ENCODE results near the gene F8A3. TPM values are rescaled to one million over a fixed set of nuclear protein-coding genes. Genes with fewer than 3 reads are reported as not detected.
"Not testable (repeated sequence)": the region's sequence is repeated elsewhere in the genome, so short reads cannot be mapped to it uniquely, and the experiment has no call there.

F8A3 gene
- total RNA-seq: 10 to 100 TPM; 37.9 to 38.3 TPM

GRCh38 chrX:155458471-155458870 lies at the start of gene F8A3:
Gene F8A3, minus strand, starts transcription at chrX:155458620. Its CDS starts 20 bp downstream, at chrX:155458600.
- H3K9me3 Mint-ChIP-seq; H3K4me1 Mint-ChIP-seq; DNase-seq; POLR2A ChIA-PET; H3K4me3 Mint-ChIP-seq; H3K27me3 Mint-ChIP-seq; CTCF ChIA-PET; H3K36me3 Mint-ChIP-seq (ENCODE audit: low read depth); H3K27ac Mint-ChIP-seq: not testable (repeated sequence)

DNA sequence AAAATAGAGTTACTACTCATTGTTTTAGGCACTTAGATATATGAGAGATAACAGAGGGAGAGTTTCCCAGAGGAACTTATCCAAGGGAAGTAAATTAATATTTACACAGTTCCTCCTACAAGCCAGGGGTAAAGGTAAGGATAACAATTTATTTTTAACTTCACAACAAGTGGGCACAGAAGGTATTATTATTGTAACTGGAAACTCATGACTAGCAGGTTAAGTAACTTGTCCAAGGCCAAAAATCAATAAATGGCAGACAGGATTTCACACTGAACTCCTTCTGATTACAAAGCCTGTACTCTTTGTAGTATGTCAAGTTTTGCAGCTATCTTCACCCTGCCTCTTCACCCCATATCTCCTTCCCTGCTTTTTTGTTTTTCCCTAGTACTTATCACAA lies 46.9 kb upstream of the F8A3 start:
- Mint-ChIP-seq H3K4me1 (no peaks in the 10 kb centered on the region), H3K27me3 (no peaks in the 10 kb centered on the region), H3K36me3 (ENCODE audit: low read depth) (peaks cover 28% of the 10 kb centered on the region), H3K27ac (no peak overlapping the region), H3K4me3 (no peak overlapping the region), H3K9me3 (no peaks in the 10 kb centered on the region)
- ChIA-PET CTCF (no interaction called here), POLR2A (no interaction called here)
- no peak for DNase-seq

- H3K27ac Mint-ChIP-seq; POLR2A ChIA-PET; H3K36me3 Mint-ChIP-seq (ENCODE audit: low read depth); CTCF ChIA-PET; H3K9me3 Mint-ChIP-seq; DNase-seq; H3K27me3 Mint-ChIP-seq; H3K4me1 Mint-ChIP-seq; H3K4me3 Mint-ChIP-seq: not testable (repeated sequence)
Observed at GRCh38 chrX:155495134-155495533, 36.7 kb upstream of the F8A3 start.

GRCh38 chrX:155491421-155491820 lies 33.0 kb upstream of the F8A3 start:
- H3K36me3 Mint-ChIP-seq (ENCODE audit: low read depth); H3K4me3 Mint-ChIP-seq; H3K4me1 Mint-ChIP-seq; CTCF ChIA-PET; H3K27me3 Mint-ChIP-seq; H3K9me3 Mint-ChIP-seq; POLR2A ChIA-PET; DNase-seq; H3K27ac Mint-ChIP-seq: not testable (repeated sequence)

DNA sequence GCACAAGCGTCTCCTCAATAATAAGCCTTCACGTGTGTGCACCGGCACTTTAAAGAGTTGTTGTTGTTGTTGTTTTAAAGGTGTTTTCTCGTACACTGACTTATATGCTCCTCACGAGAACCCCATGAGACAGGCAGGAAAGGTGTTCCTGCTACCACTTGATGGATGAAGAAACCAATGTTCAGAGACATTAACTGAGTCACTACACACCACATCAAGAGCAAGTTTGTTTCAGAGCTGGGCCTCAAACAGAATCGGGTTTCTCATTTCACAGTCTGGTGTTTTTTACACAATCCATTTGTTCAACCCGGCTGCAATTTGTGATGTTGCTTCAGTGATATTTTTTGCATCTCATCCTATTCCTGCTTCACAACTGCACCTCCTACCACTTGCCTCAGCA lies 18.7 kb upstream of the F8A3 start:
- H3K27me3 Mint-ChIP-seq; H3K27ac Mint-ChIP-seq; H3K9me3 Mint-ChIP-seq; POLR2A ChIA-PET; H3K36me3 Mint-ChIP-seq (ENCODE audit: low read depth); H3K4me1 Mint-ChIP-seq; DNase-seq; H3K4me3 Mint-ChIP-seq; CTCF ChIA-PET: not testable (repeated sequence)

DNA sequence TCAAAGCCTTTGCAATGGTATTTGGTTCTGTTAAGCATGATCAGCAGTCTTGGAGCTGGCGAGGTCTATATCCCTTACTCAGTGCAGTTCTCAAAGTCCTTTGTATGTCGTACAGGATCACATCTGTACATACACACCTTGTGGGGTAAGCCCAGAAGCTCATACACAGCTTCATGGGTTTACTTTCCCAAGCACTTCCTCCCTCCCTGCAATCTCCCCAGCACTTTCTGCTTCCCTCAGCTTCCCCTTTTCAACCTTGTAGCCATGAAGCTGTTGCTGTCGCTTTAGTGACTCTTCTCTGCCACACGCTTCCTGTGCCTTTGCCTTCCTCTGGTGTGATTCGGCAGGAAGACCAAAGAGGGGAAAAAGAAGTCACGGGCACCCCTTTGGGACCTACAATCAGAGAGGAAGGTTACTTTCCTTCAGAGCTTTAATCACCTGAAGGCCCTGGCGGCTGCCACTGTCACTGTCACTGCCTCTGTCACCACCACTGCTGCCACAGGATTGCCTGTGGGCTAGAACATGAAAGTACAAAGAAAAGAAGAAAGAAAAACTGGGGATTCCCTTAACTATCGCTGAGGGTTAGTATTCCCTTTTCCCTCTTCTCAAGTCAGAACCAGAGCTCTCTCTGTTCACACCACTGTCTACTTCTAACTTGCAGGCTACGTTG lies 8.0 kb upstream of the F8A3 start:
- POLR2A ChIA-PET; H3K4me3 Mint-ChIP-seq; H3K27me3 Mint-ChIP-seq; DNase-seq; H3K9me3 Mint-ChIP-seq; H3K4me1 Mint-ChIP-seq; H3K36me3 Mint-ChIP-seq (ENCODE audit: low read depth); H3K27ac Mint-ChIP-seq; CTCF ChIA-PET: not testable (repeated sequence)

- H3K36me3 Mint-ChIP-seq (ENCODE audit: low read depth); H3K27me3 Mint-ChIP-seq; POLR2A ChIA-PET; CTCF ChIA-PET; DNase-seq; H3K27ac Mint-ChIP-seq; H3K9me3 Mint-ChIP-seq; H3K4me3 Mint-ChIP-seq; H3K4me1 Mint-ChIP-seq: not testable (repeated sequence)
Observed at GRCh38 chrX:155460501-155460900, 2.1 kb upstream of the F8A3 start.

- DNase-seq; H3K27ac Mint-ChIP-seq; H3K9me3 Mint-ChIP-seq; CTCF ChIA-PET; H3K4me3 Mint-ChIP-seq; H3K36me3 Mint-ChIP-seq (ENCODE audit: low read depth); POLR2A ChIA-PET; H3K4me1 Mint-ChIP-seq; H3K27me3 Mint-ChIP-seq: not testable (repeated sequence)
Observed at GRCh38 chrX:155457761-155458447, 516 bp downstream of the F8A3 start.

GRCh38 chrX:155441097-155441496 lies 17.3 kb downstream of the F8A3 start:
- H3K9me3 Mint-ChIP-seq: peaks cover 9% of the 10 kb centered on the region

GRCh38 chrX:155435744-155436112 lies 22.7 kb downstream of the F8A3 start:
- H3K36me3 Mint-ChIP-seq (ENCODE audit: low read depth): no peaks in the 10 kb centered on the region
- no peak for DNase-seq
- H3K4me3 Mint-ChIP-seq: no peak overlapping the region
- no peak overlapping the region for H3K27ac Mint-ChIP-seq
- H3K27me3 Mint-ChIP-seq: no peaks in the 10 kb centered on the region
- peaks cover 4% of the 10 kb centered on the region for H3K9me3 Mint-ChIP-seq
- ChIA-PET POLR2A (no interaction called here), CTCF (no interaction called here)
- H3K4me1 Mint-ChIP-seq: no peaks in the 10 kb centered on the region

More at GRCh38 chrX:155441097-155441496, 17.3 kb downstream of the F8A3 start:
- Mint-ChIP-seq H3K27ac (no peak overlapping the region), H3K36me3 (ENCODE audit: low read depth) (peaks cover 2% of the 10 kb centered on the region), H3K4me1 (no peaks in the 10 kb centered on the region), H3K4me3 (no peak overlapping the region), H3K27me3 (no peaks in the 10 kb centered on the region)
- no peak for DNase-seq
- CTCF ChIA-PET: interaction anchor here (0.5 kb wide), 1 partner anchor 271 kb away, joined by 3 read pairs; no protein-coding TSS in a partner anchor
- POLR2A ChIA-PET: no interaction called here

GRCh38 chrX:155434906-155435743 lies 23.3 kb downstream of the F8A3 start:
- H3K4me1 Mint-ChIP-seq: no peaks in the 10 kb centered on the region
- no peaks in the 10 kb centered on the region for H3K27me3 Mint-ChIP-seq
- H3K36me3 Mint-ChIP-seq (ENCODE audit: low read depth): peaks cover 1% of the 10 kb centered on the region
- H3K9me3 Mint-ChIP-seq: peaks cover 4% of the 10 kb centered on the region
- H3K4me3 Mint-ChIP-seq: no peak overlapping the region
- no peak for DNase-seq
- ChIA-PET POLR2A (no interaction called here), CTCF (no interaction called here)
- no peak overlapping the region for H3K27ac Mint-ChIP-seq

DNA sequence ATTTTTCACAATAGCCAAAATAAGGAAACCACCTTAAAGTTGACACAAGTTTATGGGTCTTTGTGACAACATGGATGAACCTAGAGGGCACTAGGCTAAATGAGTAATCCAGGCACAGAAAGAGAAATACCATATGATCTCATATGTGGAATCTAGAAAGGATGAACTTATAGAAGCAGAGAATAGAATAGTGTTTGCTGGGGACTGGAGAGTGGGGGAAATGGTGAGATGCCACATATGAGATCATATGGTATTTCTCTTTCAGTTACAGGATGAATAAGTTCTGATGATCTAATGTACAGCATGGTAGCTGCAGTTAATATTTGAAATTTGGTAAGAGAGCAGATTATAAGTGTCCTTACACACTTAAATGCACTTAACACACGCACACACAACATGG lies 40.7 kb downstream of the F8A3 start:
- CTCF ChIA-PET: no interaction called here
- DNase-seq: no peak
- no peak overlapping the region for H3K4me3 Mint-ChIP-seq
- POLR2A ChIA-PET: no interaction called here
- no peaks in the 10 kb centered on the region for H3K36me3 Mint-ChIP-seq (ENCODE audit: low read depth)
- no peaks in the 10 kb centered on the region for H3K4me1 Mint-ChIP-seq
- H3K27me3 Mint-ChIP-seq: no peaks in the 10 kb centered on the region
- no peaks in the 10 kb centered on the region for H3K9me3 Mint-ChIP-seq
- H3K27ac Mint-ChIP-seq: no peak overlapping the region
